ENCODE measurements around the gene PDF. TPM values are rescaled to one million over a fixed set of nuclear protein-coding genes. Genes with fewer than 3 reads are reported as not detected.
A peak's percentile ranks its signal among the peaks of the same experiment; 100 is the strongest.

Gene PDF
- total and polyA plus RNA-seq, 2 of the 13 experiments (the other 11 are each of a cell fraction or from before 2014, with no cell fraction given): 12.4 to 48.8 TPM

DNA sequence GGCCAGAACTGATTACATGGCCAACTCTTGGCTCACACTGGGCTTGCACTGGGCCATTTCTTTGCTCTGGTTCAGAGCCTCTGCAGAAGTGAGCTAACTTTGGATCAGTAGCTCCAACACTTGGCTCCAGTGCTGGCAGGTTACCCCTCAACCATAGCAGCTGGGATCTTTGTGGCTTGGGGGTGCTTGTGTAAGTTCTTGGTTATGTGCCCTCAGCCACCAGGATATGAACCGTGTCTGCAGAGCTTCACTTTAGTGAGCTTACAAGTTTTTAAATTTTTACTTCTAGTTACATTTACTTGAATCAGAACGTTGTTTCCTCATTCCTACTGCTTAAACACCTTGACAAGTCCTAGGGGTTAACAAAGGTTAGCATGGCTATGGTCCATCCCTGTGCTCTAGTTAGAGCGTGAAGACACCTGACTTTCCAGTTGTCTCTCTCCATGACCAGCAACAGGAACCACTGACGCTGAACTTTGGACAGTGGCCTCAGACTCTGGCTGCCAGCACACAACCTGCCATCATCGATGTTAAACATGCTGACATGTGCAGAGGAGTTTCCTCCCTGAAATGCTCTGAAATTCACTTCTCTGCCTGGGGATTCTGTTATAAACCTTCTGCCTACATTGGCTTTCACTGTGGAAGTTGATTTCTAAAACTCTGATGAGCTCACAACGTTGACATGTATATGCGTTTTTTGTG is 4.1 kb downstream of the PDF start (continued):
- TF ChIP-seq, protein P1, sequence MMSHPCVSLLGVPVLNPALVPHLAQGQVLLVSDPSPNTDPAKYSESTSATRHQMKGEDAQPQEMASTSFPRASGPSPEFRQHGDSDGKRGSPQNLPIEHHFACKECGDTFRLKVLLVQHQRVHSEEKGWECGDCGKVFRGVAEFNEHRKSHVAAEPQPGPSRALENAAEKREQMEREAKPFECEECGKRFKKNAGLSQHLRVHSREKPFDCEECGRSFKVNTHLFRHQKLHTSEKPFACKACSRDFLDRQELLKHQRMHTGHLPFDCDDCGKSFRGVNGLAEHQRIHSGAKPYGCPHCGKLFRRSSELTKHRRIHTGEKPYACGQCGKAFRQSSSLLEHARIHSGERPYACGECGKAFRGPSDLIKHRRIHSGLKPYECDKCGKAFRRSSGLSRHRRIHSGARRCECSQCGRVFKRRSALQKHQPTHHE (CRISPR knock-in tag; IDR thresholded peaks at IDR 0.05; ENCODE audit: borderline replicate concordance): no peak
- TF ChIP-seq ZBTB7A (CRISPR knock-in tag; IDR thresholded peaks at IDR 0.05) (no peak), ZNF605 (CRISPR knock-in tag; IDR thresholded peaks at IDR 0.05) (peak; percentile 88), MAFG (CRISPR knock-in tag; IDR thresholded peaks at IDR 0.05) (no peak), NFRKB (IDR thresholded peaks at IDR 0.05) (no peak), TARDBP (CRISPR knock-in tag; IDR thresholded peaks at IDR 0.05) (peak; percentile 33; the same call in 1 of the 2 replicates), DPF2 (CRISPR knock-in tag; IDR thresholded peaks at IDR 0.05; ENCODE audit: borderline replicate concordance, low read depth) (peak; percentile 55; the same call in 1 of the 2 replicates), CENPX (CRISPR knock-in tag; IDR thresholded peaks at IDR 0.05) (no peak)
- TF ChIP-seq, protein P2, sequence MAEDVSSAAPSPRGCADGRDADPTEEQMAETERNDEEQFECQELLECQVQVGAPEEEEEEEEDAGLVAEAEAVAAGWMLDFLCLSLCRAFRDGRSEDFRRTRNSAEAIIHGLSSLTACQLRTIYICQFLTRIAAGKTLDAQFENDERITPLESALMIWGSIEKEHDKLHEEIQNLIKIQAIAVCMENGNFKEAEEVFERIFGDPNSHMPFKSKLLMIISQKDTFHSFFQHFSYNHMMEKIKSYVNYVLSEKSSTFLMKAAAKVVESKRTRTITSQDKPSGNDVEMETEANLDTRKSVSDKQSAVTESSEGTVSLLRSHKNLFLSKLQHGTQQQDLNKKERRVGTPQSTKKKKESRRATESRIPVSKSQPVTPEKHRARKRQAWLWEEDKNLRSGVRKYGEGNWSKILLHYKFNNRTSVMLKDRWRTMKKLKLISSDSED (CRISPR knock-in tag; IDR thresholded peaks at IDR 0.05): no peak
- TF ChIP-seq, protein P3, sequence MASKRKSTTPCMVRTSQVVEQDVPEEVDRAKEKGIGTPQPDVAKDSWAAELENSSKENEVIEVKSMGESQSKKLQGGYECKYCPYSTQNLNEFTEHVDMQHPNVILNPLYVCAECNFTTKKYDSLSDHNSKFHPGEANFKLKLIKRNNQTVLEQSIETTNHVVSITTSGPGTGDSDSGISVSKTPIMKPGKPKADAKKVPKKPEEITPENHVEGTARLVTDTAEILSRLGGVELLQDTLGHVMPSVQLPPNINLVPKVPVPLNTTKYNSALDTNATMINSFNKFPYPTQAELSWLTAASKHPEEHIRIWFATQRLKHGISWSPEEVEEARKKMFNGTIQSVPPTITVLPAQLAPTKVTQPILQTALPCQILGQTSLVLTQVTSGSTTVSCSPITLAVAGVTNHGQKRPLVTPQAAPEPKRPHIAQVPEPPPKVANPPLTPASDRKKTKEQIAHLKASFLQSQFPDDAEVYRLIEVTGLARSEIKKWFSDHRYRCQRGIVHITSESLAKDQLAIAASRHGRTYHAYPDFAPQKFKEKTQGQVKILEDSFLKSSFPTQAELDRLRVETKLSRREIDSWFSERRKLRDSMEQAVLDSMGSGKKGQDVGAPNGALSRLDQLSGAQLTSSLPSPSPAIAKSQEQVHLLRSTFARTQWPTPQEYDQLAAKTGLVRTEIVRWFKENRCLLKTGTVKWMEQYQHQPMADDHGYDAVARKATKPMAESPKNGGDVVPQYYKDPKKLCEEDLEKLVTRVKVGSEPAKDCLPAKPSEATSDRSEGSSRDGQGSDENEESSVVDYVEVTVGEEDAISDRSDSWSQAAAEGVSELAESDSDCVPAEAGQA (IDR thresholded peaks at IDR 0.05; ENCODE audit: low read depth): no peak
- TF ChIP-seq, protein P3 (CRISPR knock-in tag; IDR thresholded peaks at IDR 0.05; ENCODE audit: borderline replicate concordance): no peak
- TF ChIP-seq, protein P4, sequence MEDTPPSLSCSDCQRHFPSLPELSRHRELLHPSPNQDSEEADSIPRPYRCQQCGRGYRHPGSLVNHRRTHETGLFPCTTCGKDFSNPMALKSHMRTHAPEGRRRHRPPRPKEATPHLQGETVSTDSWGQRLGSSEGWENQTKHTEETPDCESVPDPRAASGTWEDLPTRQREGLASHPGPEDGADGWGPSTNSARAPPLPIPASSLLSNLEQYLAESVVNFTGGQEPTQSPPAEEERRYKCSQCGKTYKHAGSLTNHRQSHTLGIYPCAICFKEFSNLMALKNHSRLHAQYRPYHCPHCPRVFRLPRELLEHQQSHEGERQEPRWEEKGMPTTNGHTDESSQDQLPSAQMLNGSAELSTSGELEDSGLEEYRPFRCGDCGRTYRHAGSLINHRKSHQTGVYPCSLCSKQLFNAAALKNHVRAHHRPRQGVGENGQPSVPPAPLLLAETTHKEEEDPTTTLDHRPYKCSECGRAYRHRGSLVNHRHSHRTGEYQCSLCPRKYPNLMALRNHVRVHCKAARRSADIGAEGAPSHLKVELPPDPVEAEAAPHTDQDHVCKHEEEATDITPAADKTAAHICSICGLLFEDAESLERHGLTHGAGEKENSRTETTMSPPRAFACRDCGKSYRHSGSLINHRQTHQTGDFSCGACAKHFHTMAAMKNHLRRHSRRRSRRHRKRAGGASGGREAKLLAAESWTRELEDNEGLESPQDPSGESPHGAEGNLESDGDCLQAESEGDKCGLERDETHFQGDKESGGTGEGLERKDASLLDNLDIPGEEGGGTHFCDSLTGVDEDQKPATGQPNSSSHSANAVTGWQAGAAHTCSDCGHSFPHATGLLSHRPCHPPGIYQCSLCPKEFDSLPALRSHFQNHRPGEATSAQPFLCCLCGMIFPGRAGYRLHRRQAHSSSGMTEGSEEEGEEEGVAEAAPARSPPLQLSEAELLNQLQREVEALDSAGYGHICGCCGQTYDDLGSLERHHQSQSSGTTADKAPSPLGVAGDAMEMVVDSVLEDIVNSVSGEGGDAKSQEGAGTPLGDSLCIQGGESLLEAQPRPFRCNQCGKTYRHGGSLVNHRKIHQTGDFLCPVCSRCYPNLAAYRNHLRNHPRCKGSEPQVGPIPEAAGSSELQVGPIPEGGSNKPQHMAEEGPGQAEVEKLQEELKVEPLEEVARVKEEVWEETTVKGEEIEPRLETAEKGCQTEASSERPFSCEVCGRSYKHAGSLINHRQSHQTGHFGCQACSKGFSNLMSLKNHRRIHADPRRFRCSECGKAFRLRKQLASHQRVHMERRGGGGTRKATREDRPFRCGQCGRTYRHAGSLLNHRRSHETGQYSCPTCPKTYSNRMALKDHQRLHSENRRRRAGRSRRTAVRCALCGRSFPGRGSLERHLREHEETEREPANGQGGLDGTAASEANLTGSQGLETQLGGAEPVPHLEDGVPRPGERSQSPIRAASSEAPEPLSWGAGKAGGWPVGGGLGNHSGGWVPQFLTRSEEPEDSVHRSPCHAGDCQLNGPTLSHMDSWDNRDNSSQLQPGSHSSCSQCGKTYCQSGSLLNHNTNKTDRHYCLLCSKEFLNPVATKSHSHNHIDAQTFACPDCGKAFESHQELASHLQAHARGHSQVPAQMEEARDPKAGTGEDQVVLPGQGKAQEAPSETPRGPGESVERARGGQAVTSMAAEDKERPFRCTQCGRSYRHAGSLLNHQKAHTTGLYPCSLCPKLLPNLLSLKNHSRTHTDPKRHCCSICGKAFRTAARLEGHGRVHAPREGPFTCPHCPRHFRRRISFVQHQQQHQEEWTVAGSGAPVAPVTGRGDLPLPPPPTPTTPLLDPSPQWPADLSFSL (CRISPR knock-in tag; IDR thresholded peaks at IDR 0.05): peak; percentile 44; the same call in 1 of the 2 replicates
